Measurements from ENCODE around the gene ENO2.
A peak's percentile ranks its signal among the peaks of the same experiment; 100 is the strongest.
"Not testable (repeated sequence)": the region's sequence is repeated elsewhere in the genome, so short reads cannot be mapped to it uniquely, and the experiment has no call there.

The ENO2 gene

GRCh38 chr12:6914246-6914946 is at the start of gene ENO2:
Gene ENO2, plus strand, starts transcription at chr12:6914580. Its CDS starts 1,253 bp downstream, at chr12:6915833.
- DNase-seq: peak; percentile 82

- DNase-seq: not testable (repeated sequence)
These were observed 49.1 kb upstream of the ENO2 start for GRCh38 chr12:6865307-6865706.

- DNase-seq: no peak
These were observed 48.0 kb upstream of the ENO2 start for GRCh38 chr12:6866163-6866919.

GRCh38 chr12:6866920-6867412 is 47.4 kb upstream of the ENO2 start:
- no peak for DNase-seq

GRCh38 chr12:6867413-6868210 is 46.8 kb upstream of the ENO2 start, which contains the start of gene TPI1:
Gene TPI1, plus strand, starts transcription at chr12:6867531. Its CDS starts 36 bp downstream, at chr12:6867567.
- DNase-seq: peak; percentile 70

GRCh38 chr12:6868211-6869048 is 46.0 kb upstream of the ENO2 start:
- no peak for DNase-seq

GRCh38 chr12:6869049-6870021 is 45.0 kb upstream of the ENO2 start:
- peak; percentile 88 for DNase-seq

- not testable (repeated sequence) for DNase-seq
These were observed 44.1 kb upstream of the ENO2 start for GRCh38 chr12:6870304-6870703.

- DNase-seq: no peak
These were observed 43.1 kb upstream of the ENO2 start for GRCh38 chr12:6871052-6871957.

- peak; percentile 82 for DNase-seq
These were observed 42.0 kb upstream of the ENO2 start for GRCh38 chr12:6872073-6873048.

GRCh38 chr12:6873094-6874014 is 41.0 kb upstream of the ENO2 start, which contains the start of gene SPSB2:
Gene SPSB2, minus strand, starts transcription at chr12:6873303. Its CDS starts 402 bp downstream, at chr12:6872901.
- peak; percentile 100 for DNase-seq

GRCh38 chr12:6874015-6874368 is 40.4 kb upstream of the ENO2 start:
- DNase-seq: not testable (repeated sequence)

- not testable (repeated sequence) for DNase-seq
These were observed 34.6 kb upstream of the ENO2 start for GRCh38 chr12:6879824-6880223.

- DNase-seq: no peak
These were observed 31.1 kb upstream of the ENO2 start for GRCh38 chr12:6883252-6883651.

- no peak for DNase-seq
These were observed 30.7 kb upstream of the ENO2 start for GRCh38 chr12:6883683-6884082.

GRCh38 chr12:6884539-6884938 is 29.8 kb upstream of the ENO2 start:
- DNase-seq: no peak
